ENCODE data around the gene CRACDL.

DNA sequence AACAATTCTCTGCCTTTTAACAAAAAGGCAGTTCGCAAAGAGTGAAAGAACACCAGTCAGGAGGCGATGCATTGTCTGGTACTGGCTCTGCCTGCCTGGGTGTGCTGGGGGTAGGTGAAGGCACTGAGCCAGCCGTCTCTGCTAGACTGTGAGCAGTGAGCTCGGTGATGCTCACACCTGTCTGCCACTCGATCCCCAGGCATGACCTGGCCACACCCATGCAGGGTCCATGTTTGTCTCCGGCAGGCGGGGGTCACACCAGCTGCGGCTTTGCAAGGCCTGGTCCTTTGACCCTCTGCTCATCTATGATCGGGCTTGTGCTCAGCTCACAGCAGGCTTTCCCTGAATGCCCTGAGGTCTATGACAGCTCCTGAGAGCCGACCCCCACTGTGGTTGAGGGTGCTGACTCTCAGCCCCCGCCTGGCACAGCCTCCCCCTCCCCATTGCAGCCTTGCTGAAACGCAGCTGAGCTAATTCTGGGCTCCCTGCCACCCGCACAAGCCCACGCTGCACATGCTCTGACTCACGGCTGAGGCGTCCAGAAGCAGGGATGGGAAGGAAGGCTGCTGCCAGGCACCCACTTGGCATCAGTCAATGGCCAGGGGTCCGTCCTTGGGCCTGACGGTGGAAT is 23.7 kb downstream of the CRACDL start:
- no peak for TF ChIP-seq POLR2G (IDR thresholded peaks at IDR 0.05; ENCODE audit: low read depth, low read length)
- TF ChIP-seq, protein P1, sequence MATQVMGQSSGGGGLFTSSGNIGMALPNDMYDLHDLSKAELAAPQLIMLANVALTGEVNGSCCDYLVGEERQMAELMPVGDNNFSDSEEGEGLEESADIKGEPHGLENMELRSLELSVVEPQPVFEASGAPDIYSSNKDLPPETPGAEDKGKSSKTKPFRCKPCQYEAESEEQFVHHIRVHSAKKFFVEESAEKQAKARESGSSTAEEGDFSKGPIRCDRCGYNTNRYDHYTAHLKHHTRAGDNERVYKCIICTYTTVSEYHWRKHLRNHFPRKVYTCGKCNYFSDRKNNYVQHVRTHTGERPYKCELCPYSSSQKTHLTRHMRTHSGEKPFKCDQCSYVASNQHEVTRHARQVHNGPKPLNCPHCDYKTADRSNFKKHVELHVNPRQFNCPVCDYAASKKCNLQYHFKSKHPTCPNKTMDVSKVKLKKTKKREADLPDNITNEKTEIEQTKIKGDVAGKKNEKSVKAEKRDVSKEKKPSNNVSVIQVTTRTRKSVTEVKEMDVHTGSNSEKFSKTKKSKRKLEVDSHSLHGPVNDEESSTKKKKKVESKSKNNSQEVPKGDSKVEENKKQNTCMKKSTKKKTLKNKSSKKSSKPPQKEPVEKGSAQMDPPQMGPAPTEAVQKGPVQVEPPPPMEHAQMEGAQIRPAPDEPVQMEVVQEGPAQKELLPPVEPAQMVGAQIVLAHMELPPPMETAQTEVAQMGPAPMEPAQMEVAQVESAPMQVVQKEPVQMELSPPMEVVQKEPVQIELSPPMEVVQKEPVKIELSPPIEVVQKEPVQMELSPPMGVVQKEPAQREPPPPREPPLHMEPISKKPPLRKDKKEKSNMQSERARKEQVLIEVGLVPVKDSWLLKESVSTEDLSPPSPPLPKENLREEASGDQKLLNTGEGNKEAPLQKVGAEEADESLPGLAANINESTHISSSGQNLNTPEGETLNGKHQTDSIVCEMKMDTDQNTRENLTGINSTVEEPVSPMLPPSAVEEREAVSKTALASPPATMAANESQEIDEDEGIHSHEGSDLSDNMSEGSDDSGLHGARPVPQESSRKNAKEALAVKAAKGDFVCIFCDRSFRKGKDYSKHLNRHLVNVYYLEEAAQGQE (IDR thresholded peaks at IDR 0.05; ENCODE audit: borderline replicate concordance in 1 of 2, low read depth in 1 of 2, low read length in 2 of 2): no peak
